GF-D8 (cell line): ENCODE data around the gene SELL.
"Not testable (repeated sequence)": the region's sequence is repeated elsewhere in the genome, so short reads cannot be mapped to it uniquely, and the experiment has no call there.

Experiments
- DNase-seq: peaks from one replicate; lab custom pipeline; 2025; lab: John Stamatoyannopoulos, UW

The SELL gene

GRCh38 chr1:169711469-169712308 lies at the start of gene SELL:
Gene SELL, minus strand, starts transcription at chr1:169711620. Its CDS starts 122 bp downstream, at chr1:169711498.
- DNase-seq = peak; percentile 44

GRCh38 chr1:169759038-169759437 lies 47.6 kb upstream of the SELL start:
- DNase-seq = no peak

GRCh38 chr1:169753549-169753948 lies 42.1 kb upstream of the SELL start:
- no peak for DNase-seq

GRCh38 chr1:169750041-169750440 lies 38.6 kb upstream of the SELL start:
- no peak for DNase-seq

- DNase-seq = no peak
These were observed 35.1 kb upstream of the SELL start for GRCh38 chr1:169746550-169746949.

- no peak for DNase-seq
These were observed 33.8 kb upstream of the SELL start for GRCh38 chr1:169745015-169745861.

GRCh38 chr1:169741666-169742394 lies 30.4 kb upstream of the SELL start:
- DNase-seq = no peak

- DNase-seq = no peak
These were observed 28.6 kb upstream of the SELL start for GRCh38 chr1:169739980-169740379.

- DNase-seq = no peak
These were observed 22.5 kb upstream of the SELL start, which contains the start of gene SELE for GRCh38 chr1:169733924-169734323. Gene SELE, minus strand, starts transcription at chr1:169734079. Its CDS starts 467 bp downstream, at chr1:169733612.

GRCh38 chr1:169731446-169731845 lies 20.0 kb upstream of the SELL start:
- DNase-seq = no peak

- no peak for DNase-seq
These were observed 18.6 kb upstream of the SELL start for GRCh38 chr1:169729991-169730390.

GRCh38 chr1:169727307-169727706 lies 15.9 kb upstream of the SELL start:
- DNase-seq = no peak

- DNase-seq = no peak
These were observed 15.4 kb upstream of the SELL start for GRCh38 chr1:169726851-169727250.

- no peak for DNase-seq
These were observed 14.5 kb upstream of the SELL start for GRCh38 chr1:169725930-169726329.

GRCh38 chr1:169724168-169724567 lies 12.7 kb upstream of the SELL start:
- no peak for DNase-seq

GRCh38 chr1:169723763-169724162 lies 12.3 kb upstream of the SELL start:
- no peak for DNase-seq

- DNase-seq = no peak
These were observed 11.4 kb upstream of the SELL start for GRCh38 chr1:169722779-169723178.

GRCh38 chr1:169715100-169715499 lies 3.7 kb upstream of the SELL start:
- not testable (repeated sequence) for DNase-seq

GRCh38 chr1:169713090-169713489 lies 1.7 kb upstream of the SELL start:
- not testable (repeated sequence) for DNase-seq

- no peak for DNase-seq
These were observed 850 bp upstream of the SELL start for GRCh38 chr1:169712309-169712631.

- DNase-seq = no peak
These were observed 2.8 kb downstream of the SELL start for GRCh38 chr1:169708647-169709046.

- no peak for DNase-seq
These were observed 3.4 kb downstream of the SELL start for GRCh38 chr1:169707912-169708604.
